ENCODE data around the gene DGKH. TPM values are rescaled to one million over a fixed set of nuclear protein-coding genes. Genes with fewer than 3 reads are reported as not detected.

DGKH gene
- total RNA-seq, 1 donor from 2014 or later: 12.1 TPM

DNA sequence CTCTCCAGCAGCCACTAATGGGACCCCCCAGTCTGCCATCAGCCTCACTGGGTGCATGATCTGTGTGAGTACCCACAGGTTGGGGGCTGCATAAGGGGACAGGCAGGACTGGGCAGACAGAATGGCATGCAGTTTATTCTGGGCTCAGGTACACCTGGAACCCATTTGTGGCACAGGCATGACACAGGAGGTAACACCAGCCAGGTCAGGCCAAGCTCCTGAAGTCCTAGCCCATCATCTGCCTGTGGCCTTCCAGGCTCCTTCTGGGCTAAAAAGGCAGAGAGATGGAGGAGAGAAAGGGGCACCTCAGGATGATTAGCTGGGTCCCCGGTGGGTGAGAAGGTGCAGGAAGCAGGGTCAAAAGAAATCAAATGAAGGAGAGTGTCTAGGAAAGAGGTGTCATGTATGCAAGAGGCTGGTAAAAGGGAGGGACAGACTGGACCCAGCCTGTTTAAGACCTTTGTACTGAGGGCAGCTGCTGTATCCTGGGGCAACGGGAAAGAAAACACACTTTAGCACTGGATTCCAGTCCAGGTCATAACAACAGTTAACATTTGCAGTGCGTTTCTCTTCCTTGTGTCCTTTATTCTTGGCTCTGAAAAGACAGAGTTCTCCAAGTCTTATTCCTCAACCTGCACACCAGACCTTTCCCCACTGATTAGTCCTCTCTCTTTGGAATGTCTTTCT, 20.2 kb upstream of the DGKH start:
- no peaks in the 10 kb centered on the region for H3K27me3 ChIP-seq
- H3K27ac ChIP-seq: no peak overlapping the region
- H3K27me3 Mint-ChIP-seq (ENCODE audit: insufficient read depth, low read depth): no peaks in the 10 kb centered on the region
- DNase-seq (ENCODE audit: low spot score): no peak
- no peak overlapping the region for H3K4me3 ChIP-seq
- H3K36me3 ChIP-seq: no peaks in the 10 kb centered on the region
- H3K4me1 Mint-ChIP-seq: peaks cover 9% of the 10 kb centered on the region
- H3F3A ChIP-seq (ENCODE audit: low read depth): no peaks in the 10 kb centered on the region
- H3K9ac ChIP-seq: no peak overlapping the region
- no peaks in the 10 kb centered on the region for H3K4me1 ChIP-seq
- peak overlapping the region; percentile 22 for H2AFZ ChIP-seq (replicated peaks)
- TF ChIP-seq, protein P1, sequence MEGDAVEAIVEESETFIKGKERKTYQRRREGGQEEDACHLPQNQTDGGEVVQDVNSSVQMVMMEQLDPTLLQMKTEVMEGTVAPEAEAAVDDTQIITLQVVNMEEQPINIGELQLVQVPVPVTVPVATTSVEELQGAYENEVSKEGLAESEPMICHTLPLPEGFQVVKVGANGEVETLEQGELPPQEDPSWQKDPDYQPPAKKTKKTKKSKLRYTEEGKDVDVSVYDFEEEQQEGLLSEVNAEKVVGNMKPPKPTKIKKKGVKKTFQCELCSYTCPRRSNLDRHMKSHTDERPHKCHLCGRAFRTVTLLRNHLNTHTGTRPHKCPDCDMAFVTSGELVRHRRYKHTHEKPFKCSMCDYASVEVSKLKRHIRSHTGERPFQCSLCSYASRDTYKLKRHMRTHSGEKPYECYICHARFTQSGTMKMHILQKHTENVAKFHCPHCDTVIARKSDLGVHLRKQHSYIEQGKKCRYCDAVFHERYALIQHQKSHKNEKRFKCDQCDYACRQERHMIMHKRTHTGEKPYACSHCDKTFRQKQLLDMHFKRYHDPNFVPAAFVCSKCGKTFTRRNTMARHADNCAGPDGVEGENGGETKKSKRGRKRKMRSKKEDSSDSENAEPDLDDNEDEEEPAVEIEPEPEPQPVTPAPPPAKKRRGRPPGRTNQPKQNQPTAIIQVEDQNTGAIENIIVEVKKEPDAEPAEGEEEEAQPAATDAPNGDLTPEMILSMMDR (IDR thresholded peaks at IDR 0.05): no peak
- no peak overlapping the region for H3K4me2 ChIP-seq
- no peaks in the 10 kb centered on the region for H3K9me3 Mint-ChIP-seq
- H3K4me3 Mint-ChIP-seq: no peak overlapping the region
- peak overlapping the region; percentile 53 for H3K27ac Mint-ChIP-seq
- no peaks in the 10 kb centered on the region for H3K9me3 ChIP-seq (ENCODE audit: low read depth)
- no peaks in the 10 kb centered on the region for H4K20me1 ChIP-seq (ENCODE audit: low read depth)
- no peaks in the 10 kb centered on the region for H3K36me3 Mint-ChIP-seq
- H3K79me2 ChIP-seq (ENCODE audit: low read depth): no peaks in the 10 kb centered on the region

DNA sequence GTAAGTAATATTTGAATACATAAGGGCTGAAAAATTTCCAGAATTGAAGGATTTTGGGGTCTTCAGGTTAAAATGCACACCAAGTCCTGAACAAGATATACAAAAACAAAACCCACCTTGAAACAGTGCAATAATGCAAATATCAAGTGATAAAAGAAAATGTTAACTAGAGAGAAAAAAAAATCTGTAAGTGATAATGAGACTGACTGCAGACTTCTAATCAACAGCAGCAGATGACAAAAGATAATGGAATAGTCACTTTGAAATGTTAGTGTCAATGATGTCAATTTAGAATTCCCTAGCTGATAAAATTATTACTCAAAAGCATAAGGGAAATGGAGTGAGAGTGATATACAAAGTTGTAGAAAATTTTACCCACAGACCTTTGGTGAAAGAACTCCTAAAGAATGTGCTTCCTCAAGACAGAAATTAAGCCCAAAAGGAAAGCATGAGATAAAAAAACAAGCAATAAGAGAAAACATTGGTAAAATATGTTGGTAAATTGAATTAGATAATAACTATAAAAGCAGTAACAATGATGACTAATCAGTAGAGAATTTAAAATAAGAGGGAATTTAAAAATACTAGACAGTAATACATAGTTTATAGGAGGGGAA, 12.4 kb upstream of the DGKH start:
- Histone ChIP-seq H3K27ac (no peak overlapping the region), H3K4me1 (peaks cover 4% of the 10 kb centered on the region), H3K79me2 (ENCODE audit: low read depth) (peaks cover 2% of the 10 kb centered on the region), H4K20me1 (ENCODE audit: low read depth) (no peaks in the 10 kb centered on the region), H3K9me3 (ENCODE audit: low read depth) (peaks cover 7% of the 10 kb centered on the region), H3K36me3 (no peaks in the 10 kb centered on the region), H3K27me3 (peaks cover 38% of the 10 kb centered on the region), H2AFZ (replicated peaks) (no peak overlapping the region), H3F3A (ENCODE audit: low read depth) (peaks cover 15% of the 10 kb centered on the region), H3K4me3 (no peak overlapping the region), H3K4me2 (no peak overlapping the region), H3K9ac (no peak overlapping the region)
- no peak overlapping the region for H3K27ac Mint-ChIP-seq
- TF ChIP-seq, protein P1 (IDR thresholded peaks at IDR 0.05): no peak
- TF ChIP-seq EZH2phosphoT487 (IDR thresholded peaks at IDR 0.05): no peak
- TF ChIP-seq EZH2 (IDR thresholded peaks at IDR 0.05): no peak
- no peaks in the 10 kb centered on the region for H3K36me3 Mint-ChIP-seq
- H3K4me3 Mint-ChIP-seq: no peak overlapping the region
- H3K9me3 Mint-ChIP-seq: peaks cover 15% of the 10 kb centered on the region
- H3K27me3 Mint-ChIP-seq (ENCODE audit: insufficient read depth, low read depth): peaks cover 16% of the 10 kb centered on the region
- DNase-seq (ENCODE audit: low spot score): no peak
- H3K4me1 Mint-ChIP-seq: peaks cover 8% of the 10 kb centered on the region

DNA sequence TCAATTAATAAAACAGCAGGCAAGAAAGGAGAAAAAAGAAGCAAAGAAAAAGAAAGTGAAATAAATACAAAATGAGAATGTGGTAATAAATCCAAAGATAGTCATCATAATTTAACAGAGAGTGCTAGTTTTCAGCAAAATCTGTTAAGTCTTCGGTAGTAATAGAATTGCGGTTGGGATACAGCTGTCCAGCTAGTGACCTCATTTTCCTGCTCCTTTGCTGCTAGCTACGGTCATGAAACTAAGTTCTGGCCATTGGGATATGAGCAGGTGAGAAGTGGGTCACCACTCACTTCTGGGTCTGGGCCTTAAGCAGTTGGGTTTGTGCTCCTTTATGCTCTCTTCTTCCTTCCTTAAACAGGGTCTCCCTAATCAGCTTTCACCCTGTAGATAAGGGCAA, 11.7 kb upstream of the DGKH start:
- Mint-ChIP-seq H3K4me3 (no peak overlapping the region), H3K9me3 (peaks cover 17% of the 10 kb centered on the region), H3K36me3 (no peaks in the 10 kb centered on the region), H3K27me3 (ENCODE audit: insufficient read depth, low read depth) (peaks cover 19% of the 10 kb centered on the region), H3K27ac (no peak overlapping the region), H3K4me1 (peaks cover 9% of the 10 kb centered on the region)
- Histone ChIP-seq H3K79me2 (ENCODE audit: low read depth) (peaks cover 9% of the 10 kb centered on the region), H4K20me1 (ENCODE audit: low read depth) (peaks cover 3% of the 10 kb centered on the region), H3K36me3 (no peaks in the 10 kb centered on the region), H3K9ac (no peak overlapping the region), H3K27ac (no peak overlapping the region), H2AFZ (replicated peaks) (no peak overlapping the region), H3F3A (ENCODE audit: low read depth) (peaks cover 22% of the 10 kb centered on the region), H3K9me3 (ENCODE audit: low read depth) (peaks cover 7% of the 10 kb centered on the region), H3K4me1 (peaks cover 4% of the 10 kb centered on the region), H3K27me3 (peaks cover 44% of the 10 kb centered on the region), H3K4me2 (no peak overlapping the region), H3K4me3 (no peak overlapping the region)
- TF ChIP-seq, protein P1 (IDR thresholded peaks at IDR 0.05): no peak
- TF ChIP-seq EZH2phosphoT487 (IDR thresholded peaks at IDR 0.05): no peak
- TF ChIP-seq EZH2 (IDR thresholded peaks at IDR 0.05): no peak
- DNase-seq (ENCODE audit: low spot score): no peak
